Measurements from ENCODE around the gene BRCA1.
A peak's percentile ranks its signal among the peaks of the same experiment; 100 is the strongest.
"Not testable (repeated sequence)": the region's sequence is repeated elsewhere in the genome, so short reads cannot be mapped to it uniquely, and the experiment has no call there.

BRCA1 gene

DNA sequence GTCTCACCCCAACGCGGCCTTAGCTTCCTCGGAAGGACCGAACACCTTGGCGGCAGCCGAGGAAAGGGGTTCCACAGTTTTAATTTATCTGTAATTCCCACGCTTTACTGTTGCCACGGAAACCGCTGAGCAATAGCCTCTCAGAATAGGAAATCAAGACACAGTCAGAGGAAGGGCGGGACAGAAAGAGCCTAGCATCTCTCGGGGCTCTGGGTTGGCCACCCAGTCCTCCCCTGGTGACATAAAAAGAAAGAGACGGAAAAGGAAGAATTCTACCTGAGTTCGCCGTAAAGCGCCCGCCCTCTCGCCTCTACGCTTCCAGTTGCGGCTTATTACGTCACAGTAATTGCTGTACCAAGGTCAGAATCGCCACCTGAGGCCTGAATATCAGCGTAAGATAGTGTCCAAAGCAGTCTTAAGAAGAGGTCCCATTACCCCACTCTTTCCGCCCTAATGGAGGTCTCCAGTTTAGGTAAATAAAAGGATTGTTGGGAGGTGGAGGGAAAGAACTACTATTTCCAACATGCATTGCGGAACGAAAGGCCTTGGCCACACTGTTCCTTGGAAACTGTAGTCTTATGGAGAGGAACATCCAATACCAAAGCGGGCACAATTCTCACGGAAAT, 45.1 kb upstream of the BRCA1 start:
- peak overlapping the region; percentile 81 for H3K4me2 ChIP-seq (ENCODE audit: low read depth, low read length)
- H2AFZ ChIP-seq (ENCODE audit: low read length): peak overlapping the region; percentile 70
- peak overlapping the region; percentile 95 for H3K27ac ChIP-seq (ENCODE audit: low read length)
- H3K79me2 ChIP-seq (ENCODE audit: low read length): peaks cover 60% of the 10 kb centered on the region
- H3K9ac ChIP-seq (ENCODE audit: low read length): peak overlapping the region; percentile 89
- H3K9me3 ChIP-seq (replicated peaks; ENCODE audit: insufficient read depth, low read length): no peaks in the 10 kb centered on the region
- H3K36me3 ChIP-seq (replicated peaks; ENCODE audit: insufficient read depth, low read length): no peaks in the 10 kb centered on the region
- TF ChIP-seq, protein P1, sequence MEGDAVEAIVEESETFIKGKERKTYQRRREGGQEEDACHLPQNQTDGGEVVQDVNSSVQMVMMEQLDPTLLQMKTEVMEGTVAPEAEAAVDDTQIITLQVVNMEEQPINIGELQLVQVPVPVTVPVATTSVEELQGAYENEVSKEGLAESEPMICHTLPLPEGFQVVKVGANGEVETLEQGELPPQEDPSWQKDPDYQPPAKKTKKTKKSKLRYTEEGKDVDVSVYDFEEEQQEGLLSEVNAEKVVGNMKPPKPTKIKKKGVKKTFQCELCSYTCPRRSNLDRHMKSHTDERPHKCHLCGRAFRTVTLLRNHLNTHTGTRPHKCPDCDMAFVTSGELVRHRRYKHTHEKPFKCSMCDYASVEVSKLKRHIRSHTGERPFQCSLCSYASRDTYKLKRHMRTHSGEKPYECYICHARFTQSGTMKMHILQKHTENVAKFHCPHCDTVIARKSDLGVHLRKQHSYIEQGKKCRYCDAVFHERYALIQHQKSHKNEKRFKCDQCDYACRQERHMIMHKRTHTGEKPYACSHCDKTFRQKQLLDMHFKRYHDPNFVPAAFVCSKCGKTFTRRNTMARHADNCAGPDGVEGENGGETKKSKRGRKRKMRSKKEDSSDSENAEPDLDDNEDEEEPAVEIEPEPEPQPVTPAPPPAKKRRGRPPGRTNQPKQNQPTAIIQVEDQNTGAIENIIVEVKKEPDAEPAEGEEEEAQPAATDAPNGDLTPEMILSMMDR (IDR thresholded peaks at IDR 0.05; ENCODE audit: low read length): no peak
- TF ChIP-seq EZH2phosphoT487 (IDR thresholded peaks at IDR 0.05; ENCODE audit: low read length) (no peak), EZH2 (optimal IDR thresholded peaks at IDR 0.05; ENCODE audit: low read depth, low read length) (no peak)
- peak; percentile 96 for DNase-seq
- peak overlapping the region; percentile 83 for H3K4me3 ChIP-seq (ENCODE audit: low read length)
- H3K4me1 ChIP-seq (ENCODE audit: low read length): peaks cover 8% of the 10 kb centered on the region
- no peaks in the 10 kb centered on the region for H3K27me3 ChIP-seq (replicated peaks; ENCODE audit: insufficient read depth, low read length)
- no peaks in the 10 kb centered on the region for H3K9me2 ChIP-seq (replicated peaks; ENCODE audit: insufficient read depth, low read length)
- no peaks in the 10 kb centered on the region for H4K20me1 ChIP-seq (ENCODE audit: insufficient read depth, low read length)
- H3F3A ChIP-seq (ENCODE audit: insufficient read depth, low read length): peaks cover 14% of the 10 kb centered on the region; the same call in 1 of the 2 replicates

DNA sequence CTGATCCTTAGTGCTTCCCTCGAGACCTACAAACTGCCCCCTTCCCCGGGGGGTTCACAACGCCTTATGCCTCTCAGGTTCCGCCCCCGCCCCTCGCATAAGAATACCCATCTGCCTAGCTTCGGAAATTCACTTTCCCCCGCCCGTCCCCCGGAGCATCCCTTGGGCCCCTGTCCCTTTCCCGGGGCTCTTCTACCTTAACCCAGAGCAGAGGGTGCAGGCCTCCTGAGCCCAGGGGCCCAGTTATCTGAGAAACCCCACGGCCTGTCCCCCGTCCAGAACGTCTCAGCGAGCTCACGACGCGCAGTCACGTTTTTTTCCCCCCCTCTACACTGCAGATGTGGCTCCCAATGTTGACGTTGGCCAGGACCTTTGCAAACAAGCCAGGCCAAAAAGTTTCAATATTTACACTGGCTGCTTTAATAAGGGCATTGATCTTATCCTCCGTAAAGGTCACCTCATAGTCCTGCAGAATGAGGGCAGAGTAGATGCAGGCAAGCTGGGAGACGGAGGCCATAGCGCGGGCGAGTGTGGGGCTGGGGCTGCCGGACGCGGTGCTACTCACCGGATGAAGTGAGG, 44.5 kb upstream of the BRCA1 start:
- Histone ChIP-seq H3K36me3 (replicated peaks; ENCODE audit: insufficient read depth, low read length) (no peaks in the 10 kb centered on the region), H3K4me1 (ENCODE audit: low read length) (0 out of 2 replicates have a peak, but pooled peaks cover 6% of the 10 kb centered on the region), H3K4me2 (ENCODE audit: low read depth, low read length) (peak overlapping the region; percentile 81), H2AFZ (ENCODE audit: low read length) (peak overlapping the region; percentile 70), H3K79me2 (ENCODE audit: low read length) (peaks cover 57% of the 10 kb centered on the region), H3K9me3 (replicated peaks; ENCODE audit: insufficient read depth, low read length) (no peaks in the 10 kb centered on the region), H3K27ac (ENCODE audit: low read length) (peak overlapping the region; percentile 95; the same call in 1 of the 2 replicates), H3K4me3 (ENCODE audit: low read length) (peak overlapping the region; percentile 83), H4K20me1 (ENCODE audit: insufficient read depth, low read length) (no peaks in the 10 kb centered on the region), H3K27me3 (replicated peaks; ENCODE audit: insufficient read depth, low read length) (no peaks in the 10 kb centered on the region), H3K9me2 (replicated peaks; ENCODE audit: insufficient read depth, low read length) (no peaks in the 10 kb centered on the region), H3F3A (ENCODE audit: insufficient read depth, low read length) (peaks cover 14% of the 10 kb centered on the region; the same call in 1 of the 2 replicates), H3K9ac (ENCODE audit: low read length) (peak overlapping the region; percentile 89)
- TF ChIP-seq, protein P1 (IDR thresholded peaks at IDR 0.05; ENCODE audit: low read length): no peak
- TF ChIP-seq EZH2phosphoT487 (IDR thresholded peaks at IDR 0.05; ENCODE audit: low read length) (no peak), EZH2 (optimal IDR thresholded peaks at IDR 0.05; ENCODE audit: low read depth, low read length) (no peak)
- no peak for DNase-seq

DNA sequence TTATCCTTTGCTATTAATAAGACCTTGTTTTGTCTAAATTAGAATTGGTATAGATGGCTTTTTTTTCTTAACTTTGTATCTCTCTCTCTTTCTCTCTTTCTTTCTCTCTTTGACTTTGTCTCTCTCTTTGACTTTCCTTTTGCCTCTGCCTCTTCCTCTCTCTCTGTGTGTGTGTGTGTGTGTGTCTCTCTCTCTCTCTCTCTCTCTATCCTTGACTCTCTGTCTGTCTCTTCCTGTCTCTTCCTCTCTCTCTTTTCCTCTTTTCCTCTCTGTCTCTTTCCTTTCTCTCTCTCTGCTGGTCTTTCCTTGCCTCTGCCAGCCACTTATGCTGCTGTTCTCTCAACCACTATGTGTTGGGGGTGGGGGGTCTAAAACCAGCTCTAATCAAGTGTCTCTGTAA, 40.8 kb upstream of the BRCA1 start:
- not testable (repeated sequence) for H2AFZ ChIP-seq (ENCODE audit: low read length); DNase-seq; H3K27me3 ChIP-seq (replicated peaks; ENCODE audit: insufficient read depth, low read length); H3K4me1 ChIP-seq (ENCODE audit: low read length); H3K4me3 ChIP-seq (ENCODE audit: low read length); H3K9me3 ChIP-seq (replicated peaks; ENCODE audit: insufficient read depth, low read length); H3K27ac ChIP-seq (ENCODE audit: low read length); H3K36me3 ChIP-seq (replicated peaks; ENCODE audit: insufficient read depth, low read length); H3F3A ChIP-seq (ENCODE audit: insufficient read depth, low read length); H4K20me1 ChIP-seq (ENCODE audit: insufficient read depth, low read length); H3K4me2 ChIP-seq (ENCODE audit: low read depth, low read length); H3K9ac ChIP-seq (ENCODE audit: low read length); H3K9me2 ChIP-seq (replicated peaks; ENCODE audit: insufficient read depth, low read length)
- H3K79me2 ChIP-seq (ENCODE audit: low read length): peaks cover 28% of the 10 kb centered on the region

DNA sequence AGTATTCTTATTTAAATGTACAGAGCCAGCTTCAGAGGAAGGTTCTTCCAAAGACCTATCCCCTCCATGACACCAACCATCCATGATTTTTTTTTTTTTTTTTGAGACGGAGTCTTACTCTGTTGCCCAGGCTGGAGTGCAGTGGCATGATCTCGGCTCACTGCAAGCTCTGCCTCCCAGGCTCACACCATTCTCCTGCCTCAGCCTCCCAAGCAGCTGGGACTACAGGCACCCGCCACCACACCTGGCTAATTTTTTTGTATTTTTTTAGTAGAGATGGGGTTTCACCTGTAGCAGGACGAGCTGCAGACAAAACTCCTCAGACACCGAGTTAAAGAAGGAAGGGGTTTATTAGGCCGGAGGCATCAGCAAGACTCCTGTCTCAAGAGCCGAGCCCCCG, 34.8 kb upstream of the BRCA1 start:
- not testable (repeated sequence) for H3K9me3 ChIP-seq (replicated peaks; ENCODE audit: insufficient read depth, low read length); DNase-seq; H3F3A ChIP-seq (ENCODE audit: insufficient read depth, low read length); H3K27ac ChIP-seq (ENCODE audit: low read length); H3K9me2 ChIP-seq (replicated peaks; ENCODE audit: insufficient read depth, low read length); H3K4me1 ChIP-seq (ENCODE audit: low read length); H4K20me1 ChIP-seq (ENCODE audit: insufficient read depth, low read length); H3K4me3 ChIP-seq (ENCODE audit: low read length); H3K36me3 ChIP-seq (replicated peaks; ENCODE audit: insufficient read depth, low read length); H3K9ac ChIP-seq (ENCODE audit: low read length); H2AFZ ChIP-seq (ENCODE audit: low read length); H3K79me2 ChIP-seq (ENCODE audit: low read length); H3K4me2 ChIP-seq (ENCODE audit: low read depth, low read length); H3K27me3 ChIP-seq (replicated peaks; ENCODE audit: insufficient read depth, low read length)

DNA sequence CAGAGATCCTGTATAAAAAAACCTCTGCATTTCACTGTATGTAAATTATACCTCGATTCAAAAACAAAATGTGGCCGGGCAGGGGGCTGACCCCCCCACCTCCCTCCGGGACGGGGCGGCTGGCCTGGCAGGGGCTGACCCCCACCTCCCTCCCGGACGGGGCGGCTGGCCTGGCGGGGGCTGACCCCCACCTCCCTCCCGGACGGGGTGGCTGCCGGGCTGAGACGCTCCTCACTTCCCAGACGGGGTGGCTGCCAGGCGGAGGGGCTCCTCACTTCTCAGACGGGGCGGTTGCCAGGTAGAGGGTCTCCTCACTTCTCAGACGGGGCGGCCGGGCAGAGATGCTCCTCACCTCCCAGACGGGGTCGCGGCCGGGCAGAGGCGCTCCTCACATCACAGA, 34.1 kb upstream of the BRCA1 start:
- not testable (repeated sequence) for H3F3A ChIP-seq (ENCODE audit: insufficient read depth, low read length); H4K20me1 ChIP-seq (ENCODE audit: insufficient read depth, low read length); H3K9me2 ChIP-seq (replicated peaks; ENCODE audit: insufficient read depth, low read length); H3K79me2 ChIP-seq (ENCODE audit: low read length); DNase-seq; H3K27me3 ChIP-seq (replicated peaks; ENCODE audit: insufficient read depth, low read length); H3K4me3 ChIP-seq (ENCODE audit: low read length); H3K36me3 ChIP-seq (replicated peaks; ENCODE audit: insufficient read depth, low read length); H3K4me2 ChIP-seq (ENCODE audit: low read depth, low read length); H3K9ac ChIP-seq (ENCODE audit: low read length); H3K4me1 ChIP-seq (ENCODE audit: low read length); H3K9me3 ChIP-seq (replicated peaks; ENCODE audit: insufficient read depth, low read length); H3K27ac ChIP-seq (ENCODE audit: low read length); H2AFZ ChIP-seq (ENCODE audit: low read length)
